PFSK-1 (cell line): ENCODE results near the gene EGFL7.

Source experiments
- FOXP2 ChIP-seq: optimal IDR thresholded peaks from 2 replicates; pipeline ENCODE3; 2011; ENCODE audit warnings: borderline replicate concordance, control low read depth, inconsistent platforms; ENCODE audit not compliant: insufficient read depth; ENCODE audit errors: extremely low read length, extremely low read depth
- POLR2AphosphoS5 ChIP-seq: IDR thresholded peaks from 2 replicates; pipeline ENCODE4 v1.6.1; 2012; ENCODE audit warnings: low read depth, mild to moderate bottlenecking, control low read depth, low read length, moderate library complexity
- REST ChIP-seq, 2 experiments: IDR thresholded peaks; 2 replicates each; pipeline versions ENCODE4 v1.6.1 to v1.8.0; 2011 to 2012; ENCODE audit warnings: low read depth in 2 of 2, low read length in 2 of 2, control low read depth in 1 of 2, inconsistent platforms in 1 of 2, mild to moderate bottlenecking in 1 of 2, moderate library complexity in 1 of 2; ENCODE audit not compliant: insufficient read depth in 1 of 2
- SIN3A ChIP-seq: IDR thresholded peaks from 2 replicates; pipeline ENCODE4 v1.6.1; 2012; ENCODE audit warnings: mild to moderate bottlenecking, low read length, moderate library complexity, borderline replicate concordance; ENCODE audit not compliant: insufficient read depth
- TAF1 ChIP-seq: IDR thresholded peaks from 2 replicates; pipeline ENCODE4 v1.6.1; 2012; ENCODE audit warnings: low read length, control low read depth, borderline replicate concordance; ENCODE audit not compliant: insufficient read depth

- TF ChIP-seq TAF1, result no peak
- TF ChIP-seq POLR2AphosphoS5, result no peak
- no peak for TF ChIP-seq REST (IDR thresholded peaks at IDR 0.05; ENCODE audit: insufficient read depth in 1 of 2, low read depth in 2 of 2, low read length in 2 of 2)
- no peak for TF ChIP-seq SIN3A
- no peak for TF ChIP-seq FOXP2
Observed at GRCh38 chr9:136616948-136617695, 45.6 kb upstream of the EGFL7 start.
